DND-41 (cell line): Measurements from ENCODE around the gene SLC29A2.

Experiments
- ATAC-seq: fragments of 200-7000 bp; cut with Tn5 transposase; 3 replicates; pipeline ENCODE4 v1.9.1; 2021; ENCODE audit warnings: low read depth; ENCODE audit not compliant: insufficient read depth
- DNase-seq: peaks from one replicate; pipeline ENCODE4 v3.0.0-alpha.2; 2020
- H2AFZ ChIP-seq: 2 replicates; pipeline ENCODE4 v1.6.0; 2012; ENCODE audit warnings: low read depth, low read length
- H3K27ac ChIP-seq: 2 replicates; pipeline ENCODE4 v1.5.1; 2012; ENCODE audit warnings: low read length, inconsistent platforms
- H3K27me3 ChIP-seq: fragments of 200-600 bp; sonication (generic); 2 replicates; pipeline ENCODE4 v1.6.0; 2012; ENCODE audit warnings: low read length, mild to moderate bottlenecking, inconsistent platforms; ENCODE audit not compliant: insufficient read depth, poor library complexity
- H3K36me3 ChIP-seq: 2 replicates; pipeline ENCODE4 v1.5.1; 2012; ENCODE audit warnings: low read length, inconsistent platforms; ENCODE audit not compliant: insufficient read depth
- H3K4me1 ChIP-seq: 2 replicates; pipeline ENCODE4 v1.5.1; 2012; ENCODE audit warnings: mild to moderate bottlenecking, low read length; ENCODE audit not compliant: insufficient read depth
- H3K4me2 ChIP-seq: 2 replicates; pipeline ENCODE4 v1.6.0; 2012; ENCODE audit warnings: mild to moderate bottlenecking, moderate library complexity, low read length, inconsistent platforms; ENCODE audit not compliant: insufficient read depth
- H3K4me3 ChIP-seq, 2 experiments: fragments of 200-600 bp in 1 of 2; shearing (Covaris generic) in 1 of 2; 2 replicates each; pipeline ENCODE4 v1.5.1; 2012 to 2016; ENCODE audit warnings: inconsistent platforms in 2 of 2, low read length in 2 of 2, mild to moderate bottlenecking in 2 of 2, low read depth in 1 of 2, moderate library complexity in 1 of 2
- H3K79me2 ChIP-seq: 2 replicates; pipeline ENCODE4 v1.6.0; 2012; ENCODE audit warnings: low read length, inconsistent platforms; ENCODE audit not compliant: insufficient read depth
- H3K9ac ChIP-seq: 2 replicates; pipeline ENCODE4 v1.6.0; 2012; ENCODE audit warnings: low read depth, mild to moderate bottlenecking, inconsistent platforms, low read length, moderate library complexity
- H3K9me3 ChIP-seq: 2 replicates; pipeline ENCODE4 v1.5.1; 2012; ENCODE audit warnings: low read length, moderate library complexity, mild to moderate bottlenecking, inconsistent platforms; ENCODE audit not compliant: insufficient read depth, severe bottlenecking
- H4K20me1 ChIP-seq: 2 replicates; pipeline ENCODE4 v1.6.0; 2012; ENCODE audit warnings: low read length; ENCODE audit not compliant: insufficient read depth
- EZH2 ChIP-seq: IDR thresholded peaks from 3 replicates; pipeline ENCODE4 v1.6.1; 2012; ENCODE audit warnings: borderline replicate concordance, low read depth, mild to moderate bottlenecking, moderate library complexity, low read length, inconsistent platforms; ENCODE audit not compliant: severe bottlenecking
- TF ChIP-seq, protein P1 (sequence below): IDR thresholded peaks from 2 replicates; pipeline ENCODE4 v1.5.1; 2012; ENCODE audit warnings: borderline replicate concordance, low read length, moderate library complexity, mild to moderate bottlenecking; ENCODE audit not compliant: poor library complexity, severe bottlenecking; ENCODE audit errors: extremely low read depth

The SLC29A2 gene, protein sequence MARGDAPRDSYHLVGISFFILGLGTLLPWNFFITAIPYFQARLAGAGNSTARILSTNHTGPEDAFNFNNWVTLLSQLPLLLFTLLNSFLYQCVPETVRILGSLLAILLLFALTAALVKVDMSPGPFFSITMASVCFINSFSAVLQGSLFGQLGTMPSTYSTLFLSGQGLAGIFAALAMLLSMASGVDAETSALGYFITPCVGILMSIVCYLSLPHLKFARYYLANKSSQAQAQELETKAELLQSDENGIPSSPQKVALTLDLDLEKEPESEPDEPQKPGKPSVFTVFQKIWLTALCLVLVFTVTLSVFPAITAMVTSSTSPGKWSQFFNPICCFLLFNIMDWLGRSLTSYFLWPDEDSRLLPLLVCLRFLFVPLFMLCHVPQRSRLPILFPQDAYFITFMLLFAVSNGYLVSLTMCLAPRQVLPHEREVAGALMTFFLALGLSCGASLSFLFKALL

GRCh38 chr11:66371627-66372415, at the start of gene SLC29A2:
Gene SLC29A2 (minus strand): TSS chr11:66371760. CDS start chr11:66371591, 169 bp downstream.
- peak within 1 kb of the TSS; percentile 63 for H3K9ac ChIP-seq
- peak within 1 kb of the TSS; percentile 46 to 64; a peak in 3 of 4 replicates for H3K4me3 ChIP-seq
- no peaks in the 10 kb centered on the region for H3K27me3 ChIP-seq
- no peak for TF ChIP-seq EZH2
- TF ChIP-seq, protein P1, sequence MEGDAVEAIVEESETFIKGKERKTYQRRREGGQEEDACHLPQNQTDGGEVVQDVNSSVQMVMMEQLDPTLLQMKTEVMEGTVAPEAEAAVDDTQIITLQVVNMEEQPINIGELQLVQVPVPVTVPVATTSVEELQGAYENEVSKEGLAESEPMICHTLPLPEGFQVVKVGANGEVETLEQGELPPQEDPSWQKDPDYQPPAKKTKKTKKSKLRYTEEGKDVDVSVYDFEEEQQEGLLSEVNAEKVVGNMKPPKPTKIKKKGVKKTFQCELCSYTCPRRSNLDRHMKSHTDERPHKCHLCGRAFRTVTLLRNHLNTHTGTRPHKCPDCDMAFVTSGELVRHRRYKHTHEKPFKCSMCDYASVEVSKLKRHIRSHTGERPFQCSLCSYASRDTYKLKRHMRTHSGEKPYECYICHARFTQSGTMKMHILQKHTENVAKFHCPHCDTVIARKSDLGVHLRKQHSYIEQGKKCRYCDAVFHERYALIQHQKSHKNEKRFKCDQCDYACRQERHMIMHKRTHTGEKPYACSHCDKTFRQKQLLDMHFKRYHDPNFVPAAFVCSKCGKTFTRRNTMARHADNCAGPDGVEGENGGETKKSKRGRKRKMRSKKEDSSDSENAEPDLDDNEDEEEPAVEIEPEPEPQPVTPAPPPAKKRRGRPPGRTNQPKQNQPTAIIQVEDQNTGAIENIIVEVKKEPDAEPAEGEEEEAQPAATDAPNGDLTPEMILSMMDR: no peak
- ATAC-seq: peak; percentile 83
- H3K36me3 ChIP-seq: no peaks in the 10 kb centered on the region
- H3K79me2 ChIP-seq: no peaks in the 10 kb centered on the region
- H4K20me1 ChIP-seq: peaks cover 7% of the 10 kb centered on the region; the same call in 1 of the 2 replicates
- H3K4me1 ChIP-seq: peaks cover 27% of the 10 kb centered on the region
- H3K4me2 ChIP-seq: peak within 1 kb of the TSS; percentile 80
- peak within 1 kb of the TSS; percentile 72 for H2AFZ ChIP-seq
- H3K9me3 ChIP-seq: no peaks in the 10 kb centered on the region
- peak; percentile 85 for DNase-seq
- H3K27ac ChIP-seq: peak within 1 kb of the TSS; percentile 68

GRCh38 chr11:66420671-66421476, 49.3 kb upstream of the SLC29A2 start, which contains the start of gene NPAS4:
Gene NPAS4 (plus strand): TSS chr11:66421035. CDS start chr11:66421180, 145 bp downstream.
- no peaks in the 10 kb centered on the region for H3K36me3 ChIP-seq
- DNase-seq (no peak), ATAC-seq (no peak)
- H3K27me3 ChIP-seq: no peaks in the 10 kb centered on the region
- peaks cover 41% of the 10 kb centered on the region for H4K20me1 ChIP-seq
- TF ChIP-seq, protein P1: no peak
- no peak for TF ChIP-seq EZH2
- H3K9ac ChIP-seq: no peak within 1 kb of the TSS
- no peak within 1 kb of the TSS for H2AFZ ChIP-seq
- no peaks in the 10 kb centered on the region for H3K79me2 ChIP-seq
- no peaks in the 10 kb centered on the region for H3K4me1 ChIP-seq
- no peak within 1 kb of the TSS for H3K4me2 ChIP-seq
- H3K9me3 ChIP-seq: no peaks in the 10 kb centered on the region
- no peak within 1 kb of the TSS for H3K4me3 ChIP-seq
- no peak within 1 kb of the TSS for H3K27ac ChIP-seq

DNA sequence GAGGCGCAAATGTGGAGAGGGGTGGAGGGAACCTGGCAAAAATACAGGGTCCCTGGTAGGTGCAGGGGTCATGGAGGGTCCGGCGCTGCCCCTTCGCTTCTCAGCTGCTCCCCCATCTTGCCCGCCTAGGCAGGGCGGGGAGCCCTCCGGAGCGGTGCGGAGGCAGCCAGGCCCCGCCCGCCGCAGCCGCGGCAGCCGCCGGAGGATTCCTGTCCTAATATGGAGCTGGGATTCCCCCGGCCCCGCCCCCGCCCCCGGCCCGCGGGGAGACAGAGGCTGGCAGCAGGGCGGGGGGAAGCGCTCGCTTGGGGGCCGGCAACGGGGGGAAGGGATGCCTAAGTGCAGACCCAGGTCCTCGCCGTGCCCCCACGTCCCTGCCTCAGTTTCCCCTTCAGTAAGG, 48.3 kb upstream of the SLC29A2 start:
- TF ChIP-seq, protein P1: no peak
- TF ChIP-seq EZH2: no peak
- Histone ChIP-seq H3K79me2 (no peaks in the 10 kb centered on the region), H3K4me1 (no peaks in the 10 kb centered on the region), H3K27ac (no peak overlapping the region), H2AFZ (no peak overlapping the region), H3K4me3 (no peak overlapping the region), H3K27me3 (no peaks in the 10 kb centered on the region), H3K4me2 (no peak overlapping the region), H3K9ac (no peak overlapping the region), H3K9me3 (no peaks in the 10 kb centered on the region), H3K36me3 (no peaks in the 10 kb centered on the region), H4K20me1 (peaks cover 42% of the 10 kb centered on the region)
- ATAC-seq (no peak), DNase-seq (no peak)
